HepG2 (cell line): ENCODE results near the gene ZNF341. TPM values are rescaled to one million over a fixed set of nuclear protein-coding genes. Genes with fewer than 3 reads are reported as not detected.
A peak's percentile ranks its signal among the peaks of the same experiment; 100 is the strongest.

ENCODE experiments used
- DNMT3B ChIP-seq: conservative IDR thresholded peaks from 2 replicates; pipeline ENCODE4 v1.6.1; 2016; ENCODE audit warnings: missing biosample characterization, control low read depth
- KDM2A ChIP-seq: sonication (generic); formaldehyde crosslinking; IDR thresholded peaks from 2 replicates; pipeline ENCODE4 v1.4.0; 2020; ENCODE audit warnings: low read depth, missing genetic modification reagents, borderline replicate concordance
- MAZ ChIP-seq, 2 experiments: sonication (generic) in 1 of 2; formaldehyde crosslinking in 1 of 2; IDR thresholded peaks; 2 replicates each; pipeline versions ENCODE4 v1.5.0 to v1.6.1; 2012 to 2020; ENCODE audit warnings: low read depth in 2 of 2, mild to moderate bottlenecking in 2 of 2, borderline replicate concordance in 1 of 2, improper control_type of control experiment in 1 of 2, low read length in 1 of 2, missing genetic modification reagents in 1 of 2, moderate library complexity in 1 of 2
- NAIF1 ChIP-seq: sonication (generic); formaldehyde crosslinking; IDR thresholded peaks from 2 replicates; pipeline ENCODE4 v1.5.0; 2020; ENCODE audit warnings: mild to moderate bottlenecking, missing genetic modification reagents, borderline replicate concordance
- POLR2AphosphoS5 ChIP-seq: IDR thresholded peaks from 2 replicates; pipeline ENCODE4 v1.6.1; 2012; ENCODE audit warnings: low read depth, low read length
- PRDM10 ChIP-seq: sonication (generic); formaldehyde crosslinking; IDR thresholded peaks from 2 replicates; pipeline ENCODE4 v1.4.0; 2020; ENCODE audit warnings: low read depth, missing genetic modification reagents
- PRDM15 ChIP-seq: sonication (generic); formaldehyde crosslinking; IDR thresholded peaks from 2 replicates; pipeline ENCODE4 v1.4.0; 2020; ENCODE audit warnings: missing genetic modification reagents
- SKI ChIP-seq: fragments of 450-650 bp; IDR thresholded peaks from one replicate; pipeline ENCODE4 v1.6.1; 2018; ENCODE audit warnings: mild to moderate bottlenecking; ENCODE audit not compliant: partially characterized antibody
- SP4 ChIP-seq: sonication (generic); formaldehyde crosslinking; IDR thresholded peaks from 2 replicates; pipeline ENCODE4 v1.8.1; 2023; ENCODE audit warnings: mild to moderate bottlenecking, missing genetic modification reagents
- SSRP1 ChIP-seq: IDR thresholded peaks from 2 replicates; pipeline ENCODE4 v1.6.1; 2016; ENCODE audit warnings: control low read depth
- ZNF121 ChIP-seq: sonication (generic); formaldehyde crosslinking; IDR thresholded peaks from 2 replicates; pipeline ENCODE4 v1.5.0; 2020; ENCODE audit warnings: mild to moderate bottlenecking, missing genetic modification reagents
- ZNF205 ChIP-seq: IDR thresholded peaks from 2 replicates; pipeline ENCODE4 v1.6.1; 2018; ENCODE audit warnings: missing biosample characterization, missing genetic modification reagents
- ZNF543 ChIP-seq: sonication (generic); formaldehyde crosslinking; IDR thresholded peaks from 2 replicates; pipeline ENCODE4 v1.4.0; 2020; ENCODE audit warnings: mild to moderate bottlenecking, missing genetic modification reagents
- ZNF737 ChIP-seq: sonication (generic); formaldehyde crosslinking; IDR thresholded peaks from 2 replicates; pipeline ENCODE4 v1.5.0; 2020; ENCODE audit warnings: missing genetic modification reagents, mild to moderate bottlenecking, borderline replicate concordance
- ZNF772 ChIP-seq: sonication (generic); formaldehyde crosslinking; IDR thresholded peaks from 2 replicates; pipeline ENCODE4 v1.5.0; 2020; ENCODE audit warnings: mild to moderate bottlenecking, missing genetic modification reagents
- ZNF891 ChIP-seq: sonication (generic); formaldehyde crosslinking; IDR thresholded peaks from 2 replicates; pipeline ENCODE4 v1.5.0; 2020; ENCODE audit warnings: mild to moderate bottlenecking, missing genetic modification reagents
- polyA plus RNA-seq, 8 experiments: library from polyadenylated mRNA; depleted of rRNA in 3 of 8; stranded (reverse) in 7 of 8; unstranded in 1 of 8; fragments of >200 nt; fragmentation: Illumina TruSeq in 4 of 8; extraction: Trizol in 4 of 8; gene quantifications; 2 replicates each; pipeline versions ENCODE4 v1.2.1 to v1.2.3, GENCODE V29; 2011 to 2016; ENCODE audit warnings: low read depth in 4 of 8, missing spikeins in 1 of 8, mixed read lengths in 1 of 8; ENCODE audit not compliant: insufficient read depth in 1 of 8
- total RNA-seq, 5 experiments: library from RNA; depleted of rRNA; stranded (reverse); fragments of >200 nt; fragmentation: Illumina TruSeq; extraction: Trizol; gene quantifications; 2 replicates each; pipeline ENCODE4 v1.2.3, GENCODE V29; 2016; ENCODE audit warnings: low read depth in 1 of 5
- TF ChIP-seq, protein P1 (sequence below): IDR thresholded peaks from 2 replicates; pipeline ENCODE4 v1.6.1; 2016; ENCODE audit warnings: low read depth, borderline replicate concordance

Gene ZNF341
- total and polyA plus RNA-seq, 2 of the 13 experiments (the other 11 are each of a cell fraction or from before 2014, with no cell fraction given): 1.1 to 2.2 TPM

GRCh38 chr20:33685328-33686099 is 46.3 kb upstream of the ZNF341 start (continued):
- 0 out of 2 replicates have a peak, but pooled peaks have one; percentile 20 for TF ChIP-seq PRDM15 (CRISPR knock-in tag)
- TF ChIP-seq, protein P1, sequence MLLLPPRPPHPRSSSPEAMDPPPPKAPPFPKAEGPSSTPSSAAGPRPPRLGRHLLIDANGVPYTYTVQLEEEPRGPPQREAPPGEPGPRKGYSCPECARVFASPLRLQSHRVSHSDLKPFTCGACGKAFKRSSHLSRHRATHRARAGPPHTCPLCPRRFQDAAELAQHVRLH (CRISPR knock-in tag): peak; percentile 29; the same call in 1 of the 2 replicates
- TF ChIP-seq SKI: peak; percentile 30
- 0 out of 2 replicates have a peak, but pooled peaks have one; percentile 45 for TF ChIP-seq DNMT3B
- TF ChIP-seq ZNF772 (CRISPR knock-in tag): peak; percentile 15; the same call in 1 of the 2 replicates
- TF ChIP-seq PRDM10 (CRISPR knock-in tag): no peak
- TF ChIP-seq KDM2A (CRISPR knock-in tag): peak; percentile 17; the same call in 1 of the 2 replicates
- no peak for TF ChIP-seq ZNF737
- no peak for TF ChIP-seq NAIF1 (CRISPR knock-in tag)
- TF ChIP-seq ZNF121: 0 out of 2 replicates have a peak, but pooled peaks have one; percentile 47
- TF ChIP-seq MAZ (IDR thresholded peaks at IDR 0.05; ENCODE audit: borderline replicate concordance, low read depth, low read length): no peak
- TF ChIP-seq MAZ (CRISPR knock-in tag; IDR thresholded peaks at IDR 0.05; ENCODE audit: low read depth): peak; percentile 29; the same call in 1 of the 2 replicates
- TF ChIP-seq SSRP1 (CRISPR knock-in tag): peak; percentile 80; the same call in 1 of the 2 replicates
- 0 out of 2 replicates have a peak, but pooled peaks have one; percentile 21 for TF ChIP-seq POLR2AphosphoS5
- TF ChIP-seq ZNF543: no peak; the same call in 1 of the 2 replicates
- peak; percentile 56; the same call in 1 of the 2 replicates for TF ChIP-seq ZNF205 (CRISPR knock-in tag)
- TF ChIP-seq SP4 (CRISPR knock-in tag): no peak; the same call in 1 of the 2 replicates
- TF ChIP-seq ZNF891 (CRISPR knock-in tag): peak; percentile 70; the same call in 1 of the 2 replicates
